Measurements from ENCODE around the gene UBL7. TPM values are rescaled to one million over a fixed set of nuclear protein-coding genes. Genes with fewer than 3 reads are reported as not detected.

The UBL7 gene
- total RNA-seq, 2 experiments from 2014 or later: 29.5 to 44.1 TPM

DNA sequence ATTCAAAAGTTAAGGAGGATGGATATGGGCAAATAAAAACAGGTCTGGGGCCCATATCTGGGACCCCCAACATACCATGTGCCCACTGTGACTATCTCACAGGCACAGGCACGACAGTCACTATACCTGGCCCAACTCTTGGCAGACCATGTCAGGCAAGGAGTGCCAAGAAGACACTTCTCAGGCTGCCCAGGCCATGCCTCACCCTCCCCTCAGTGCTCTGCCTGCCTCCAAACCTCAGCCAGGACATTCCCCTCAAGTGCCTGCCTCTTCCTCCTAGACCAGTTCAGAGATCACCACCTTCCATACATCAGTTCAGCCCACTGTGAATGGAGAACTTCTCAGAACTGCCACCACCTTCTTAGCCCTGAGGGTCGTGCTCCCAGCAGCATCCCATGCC is 22.8 kb downstream of the UBL7 start:
- BruUV-seq (replicated peaks): no TSS peak
- Histone ChIP-seq H3K79me2 (ENCODE audit: insufficient read depth, low read depth, low read length) (no peaks in the 10 kb centered on the region), H3K27ac (ENCODE audit: low read depth, low read length, poor library complexity, severe bottlenecking) (no peak overlapping the region), H3K9me2 (ENCODE audit: insufficient read depth, low read length) (no peaks in the 10 kb centered on the region), H3K4me3 (ENCODE audit: low read depth, low read length, poor library complexity, severe bottlenecking) (no peak overlapping the region), H3K36me3 (ENCODE audit: insufficient read depth, low read length) (no peaks in the 10 kb centered on the region), H3K4me1 (ENCODE audit: insufficient read depth, low read length, poor library complexity, severe bottlenecking) (peaks cover 14% of the 10 kb centered on the region), H2AFZ (ENCODE audit: low read length) (no peak overlapping the region), H3K9me3 (ENCODE audit: low read length) (no peaks in the 10 kb centered on the region), H3K4me2 (ENCODE audit: low read length) (no peak overlapping the region), H4K20me1 (ENCODE audit: insufficient read depth, low read length) (no peaks in the 10 kb centered on the region)
- ChIA-PET POLR2A (no interaction called here), CTCF (ENCODE audit: unreplicated experiment) (interaction anchor here (1.5 kb wide), 1 partner anchor 53 kb away, joined by 3 read pairs; no protein-coding TSS in a partner anchor)
- no peak for DNase-seq (ENCODE audit: low spot score)
- intact Hi-C loops (cut with micrococcal nuclease; ENCODE audit: unreplicated experiment): loop anchor here (1.0 to 2.0 kb wide), 3 partner anchors 52 to 63 kb away; no protein-coding TSS in a partner anchor
- TF ChIP-seq, protein P1, sequence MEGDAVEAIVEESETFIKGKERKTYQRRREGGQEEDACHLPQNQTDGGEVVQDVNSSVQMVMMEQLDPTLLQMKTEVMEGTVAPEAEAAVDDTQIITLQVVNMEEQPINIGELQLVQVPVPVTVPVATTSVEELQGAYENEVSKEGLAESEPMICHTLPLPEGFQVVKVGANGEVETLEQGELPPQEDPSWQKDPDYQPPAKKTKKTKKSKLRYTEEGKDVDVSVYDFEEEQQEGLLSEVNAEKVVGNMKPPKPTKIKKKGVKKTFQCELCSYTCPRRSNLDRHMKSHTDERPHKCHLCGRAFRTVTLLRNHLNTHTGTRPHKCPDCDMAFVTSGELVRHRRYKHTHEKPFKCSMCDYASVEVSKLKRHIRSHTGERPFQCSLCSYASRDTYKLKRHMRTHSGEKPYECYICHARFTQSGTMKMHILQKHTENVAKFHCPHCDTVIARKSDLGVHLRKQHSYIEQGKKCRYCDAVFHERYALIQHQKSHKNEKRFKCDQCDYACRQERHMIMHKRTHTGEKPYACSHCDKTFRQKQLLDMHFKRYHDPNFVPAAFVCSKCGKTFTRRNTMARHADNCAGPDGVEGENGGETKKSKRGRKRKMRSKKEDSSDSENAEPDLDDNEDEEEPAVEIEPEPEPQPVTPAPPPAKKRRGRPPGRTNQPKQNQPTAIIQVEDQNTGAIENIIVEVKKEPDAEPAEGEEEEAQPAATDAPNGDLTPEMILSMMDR (conservative IDR thresholded peaks at IDR 0.05; ENCODE audit: low read length): no peak
- no peak for TF ChIP-seq EZH2phosphoT487 (IDR thresholded peaks at IDR 0.05; ENCODE audit: borderline replicate concordance, low read depth, low read length)

DNA sequence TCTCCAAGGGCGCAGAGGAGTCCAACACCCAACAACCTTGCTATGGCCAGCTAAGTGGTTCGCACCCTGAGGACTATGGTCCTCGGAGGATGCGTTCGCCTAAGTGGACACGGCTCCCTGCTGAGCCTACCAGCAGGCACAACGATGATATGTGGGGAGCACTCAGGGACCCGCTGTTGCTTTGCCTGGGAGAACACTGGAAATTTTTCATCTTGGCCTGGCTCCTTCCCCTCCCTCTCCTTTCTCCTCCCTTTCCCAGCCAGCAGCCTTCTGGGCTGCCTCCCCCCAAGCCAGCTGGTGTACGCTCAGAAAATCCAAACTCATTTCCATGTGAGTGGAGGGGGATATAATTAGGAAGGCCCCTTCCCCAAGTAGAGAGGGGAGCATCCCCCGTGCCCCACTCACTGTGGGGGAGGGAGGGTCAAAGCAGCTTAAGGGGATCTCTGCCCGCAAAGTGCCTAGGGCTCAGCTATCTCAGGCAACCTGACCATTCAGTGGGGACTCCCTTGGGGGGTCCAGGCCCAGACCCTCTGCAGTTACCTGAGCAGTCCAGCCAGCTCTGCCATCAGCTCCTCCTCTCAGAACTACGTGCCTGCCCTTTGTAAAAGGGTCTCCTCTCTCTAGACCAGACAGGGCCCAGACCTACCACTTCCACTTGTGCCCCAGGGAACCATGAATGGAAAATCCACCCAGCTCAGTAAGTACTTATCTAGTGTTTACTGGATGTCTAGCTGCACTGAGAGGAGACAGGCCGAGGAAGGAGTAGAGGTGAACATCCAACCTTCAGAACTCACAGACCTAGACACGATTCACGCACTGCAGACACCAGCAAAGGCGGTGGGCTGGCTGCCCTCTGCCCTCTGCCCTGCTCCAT is 26.5 kb downstream of the UBL7 start:
- intact Hi-C loops (cut with micrococcal nuclease; ENCODE audit: unreplicated experiment): no loop called here
- no peaks in the 10 kb centered on the region for H3K79me2 ChIP-seq (ENCODE audit: insufficient read depth, low read depth, low read length)
- no peak overlapping the region for H3K27ac ChIP-seq (ENCODE audit: low read depth, low read length, poor library complexity, severe bottlenecking)
- no TSS peak for BruUV-seq (replicated peaks)
- no peak for DNase-seq (ENCODE audit: low spot score)
- no peaks in the 10 kb centered on the region for H4K20me1 ChIP-seq (ENCODE audit: insufficient read depth, low read length)
- POLR2A ChIA-PET: no interaction called here
- TF ChIP-seq, protein P1 (conservative IDR thresholded peaks at IDR 0.05; ENCODE audit: low read length): no peak
- TF ChIP-seq EZH2phosphoT487 (IDR thresholded peaks at IDR 0.05; ENCODE audit: borderline replicate concordance, low read depth, low read length): no peak
- no peaks in the 10 kb centered on the region for H3K9me3 ChIP-seq (ENCODE audit: low read length)
- H2AFZ ChIP-seq (ENCODE audit: low read length): no peak overlapping the region
- no peaks in the 10 kb centered on the region for H3K9me2 ChIP-seq (ENCODE audit: insufficient read depth, low read length)
- CTCF ChIA-PET (ENCODE audit: unreplicated experiment): interaction anchor here (0.9 kb wide), 1 partner anchor 56 kb away, joined by 3 read pairs; no protein-coding TSS in a partner anchor
- peak overlapping the region; percentile 88 for H3K4me2 ChIP-seq (ENCODE audit: low read length)
- no peaks in the 10 kb centered on the region for H3K36me3 ChIP-seq (ENCODE audit: insufficient read depth, low read length)
- peak overlapping the region; percentile 66 for H3K4me3 ChIP-seq (ENCODE audit: low read depth, low read length, poor library complexity, severe bottlenecking)
- H3K4me1 ChIP-seq (ENCODE audit: insufficient read depth, low read length, poor library complexity, severe bottlenecking): peaks cover 25% of the 10 kb centered on the region
